ENCODE measurements around the gene LRP11.

The LRP11 gene

DNA sequence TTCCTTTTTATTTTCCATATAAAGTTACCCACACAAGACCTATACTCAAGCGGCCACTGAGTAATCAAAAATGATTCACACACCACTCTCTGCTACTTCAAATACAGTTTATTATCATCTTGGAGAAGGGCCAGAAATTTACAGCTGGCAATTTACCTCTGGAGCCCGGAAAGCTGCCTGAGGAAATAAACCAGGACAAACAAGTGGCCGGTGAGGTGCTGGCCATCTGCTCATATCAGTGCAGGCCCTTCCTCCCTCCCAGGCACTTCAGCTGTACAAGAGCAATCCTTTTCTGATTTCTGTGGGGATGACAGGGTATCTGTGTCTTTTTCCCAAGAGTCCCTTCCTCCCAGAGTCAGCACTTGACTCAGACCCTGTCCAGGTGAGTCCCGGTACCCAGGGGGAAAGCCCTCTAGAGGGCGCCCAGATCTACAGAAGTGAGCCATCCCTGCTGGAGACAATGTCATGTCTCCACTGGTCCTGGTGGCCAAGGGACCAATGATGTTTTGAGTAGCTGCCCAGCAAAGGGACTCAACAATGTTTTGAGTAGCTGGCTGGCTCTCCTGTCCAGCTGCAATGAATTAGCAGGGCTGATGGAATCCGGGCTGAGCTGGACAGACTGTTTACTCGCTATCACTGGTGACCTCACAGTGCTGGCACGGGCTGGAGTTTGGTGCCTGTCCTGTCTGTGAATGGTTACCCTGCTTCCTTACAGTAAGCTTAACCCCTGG, 23.6 kb downstream of the LRP11 start:
- TF ChIP-seq CTCF (IDR thresholded peaks at IDR 0.05; ENCODE audit: insufficient read depth, low read depth, low read length, missing control alignments), result peak; percentile 85
- peak; percentile 82 for DNase-seq (ENCODE audit: low read depth)
- no peak overlapping the region for H3K4me3 ChIP-seq (ENCODE audit: low read length)

DNA sequence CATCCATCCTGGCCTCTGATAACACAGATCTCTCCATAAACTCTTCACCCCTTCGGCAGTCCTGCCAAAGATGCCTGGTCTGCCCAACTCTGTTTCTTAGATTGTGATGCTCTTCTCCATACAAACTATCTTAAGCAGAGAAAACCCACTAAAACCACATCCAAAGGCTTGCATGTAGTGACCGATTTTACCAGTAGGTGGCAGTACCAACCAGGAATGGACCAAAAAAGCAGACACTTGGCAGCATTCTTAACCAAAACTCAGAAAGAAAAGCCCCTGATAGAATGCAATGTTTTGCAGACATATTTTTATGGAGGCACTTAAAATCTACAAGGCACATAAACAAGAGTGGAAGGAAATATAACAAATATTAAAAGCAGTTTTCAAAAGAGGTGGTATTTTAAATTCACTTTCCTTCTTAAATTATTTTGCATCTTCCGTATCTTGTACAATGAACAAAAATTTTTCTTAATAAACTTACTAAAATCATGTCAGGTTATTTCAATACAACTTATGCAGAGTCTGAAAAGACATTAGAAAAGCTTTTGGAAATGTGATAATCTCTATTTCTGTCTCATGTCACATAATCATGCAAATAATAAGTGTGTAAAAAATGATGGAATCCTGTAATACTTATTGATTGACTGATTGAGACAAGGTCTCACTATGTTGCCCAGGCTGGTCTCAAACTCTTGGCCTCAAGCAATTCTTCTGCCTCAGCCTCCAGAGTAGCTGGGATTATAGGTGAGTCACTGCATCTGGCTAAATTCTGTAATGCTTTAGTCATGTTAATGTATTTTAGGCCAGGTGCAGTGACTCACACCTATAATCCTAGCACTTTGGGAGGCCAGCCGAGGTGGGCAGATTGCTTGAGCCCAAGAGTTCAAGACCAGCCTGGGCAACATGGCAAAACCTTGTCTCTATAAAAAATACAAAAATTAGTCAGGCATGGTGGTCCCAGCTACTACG, 29.4 kb downstream of the LRP11 start:
- DNase-seq (ENCODE audit: low read depth), result peak; percentile 91
- H3K4me3 ChIP-seq (ENCODE audit: low read length), result no peak overlapping the region
- peak; percentile 92 for TF ChIP-seq CTCF (IDR thresholded peaks at IDR 0.05; ENCODE audit: insufficient read depth, low read depth, low read length, missing control alignments)

GRCh38 chr6:149833651-149834050, 30.5 kb downstream of the LRP11 start:
- TF ChIP-seq CTCF (IDR thresholded peaks at IDR 0.05; ENCODE audit: insufficient read depth, low read depth, low read length, missing control alignments), result no peak
- DNase-seq (ENCODE audit: low read depth), result no peak
- no peak overlapping the region for H3K4me3 ChIP-seq (ENCODE audit: low read length)

- TF ChIP-seq CTCF (IDR thresholded peaks at IDR 0.05; ENCODE audit: insufficient read depth, low read depth, low read length, missing control alignments), result no peak
- no peak for DNase-seq (ENCODE audit: low read depth)
- H3K4me3 ChIP-seq (ENCODE audit: low read length), result no peak overlapping the region
These were observed 32.8 kb downstream of the LRP11 start for GRCh38 chr6:149831308-149831820.

- no peak for TF ChIP-seq CTCF (IDR thresholded peaks at IDR 0.05; ENCODE audit: insufficient read depth, low read depth, low read length, missing control alignments)
- no peak for DNase-seq (ENCODE audit: low read depth)
- no peak overlapping the region for H3K4me3 ChIP-seq (ENCODE audit: low read length)
These were observed 33.3 kb downstream of the LRP11 start for GRCh38 chr6:149830731-149831307.

DNA sequence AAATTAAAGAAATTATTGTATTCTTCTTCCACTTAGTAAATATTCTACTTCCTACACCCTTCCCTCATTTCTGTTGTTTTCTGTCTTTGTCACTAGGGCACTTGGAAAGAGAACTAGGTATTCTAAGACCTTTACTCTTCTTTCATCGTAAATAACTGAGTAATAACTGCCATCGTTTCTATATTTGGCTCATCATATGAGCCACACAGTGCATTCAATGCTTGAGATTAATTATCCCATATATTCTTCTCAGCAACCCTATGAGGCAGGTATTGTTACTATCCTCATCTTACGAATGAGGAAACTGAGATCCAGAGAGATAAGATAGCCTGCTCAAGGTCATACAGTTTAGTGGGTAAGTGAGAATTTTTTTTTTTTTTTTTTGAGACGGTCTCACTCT, 38.9 kb downstream of the LRP11 start:
- no peak for TF ChIP-seq CTCF (IDR thresholded peaks at IDR 0.05; ENCODE audit: insufficient read depth, low read depth, low read length, missing control alignments)
- DNase-seq (ENCODE audit: low read depth), result no peak
- no peak overlapping the region for H3K4me3 ChIP-seq (ENCODE audit: low read length)

Measured in epithelial cell of esophagus (primary cell).